GM12864 (cell line): ENCODE data around the gene CFAP97D2.
"Not testable (repeated sequence)": the region's sequence is repeated elsewhere in the genome, so short reads cannot be mapped to it uniquely, and the experiment has no call there.

ENCODE experiments used
- DNase-seq: peaks from one replicate; pipeline ENCODE4 v3.0.0-alpha.2; 2011; ENCODE audit warnings: low read depth
- H3K4me3 ChIP-seq: 2 replicates; pipeline ENCODE4 v1.5.1; 2011; ENCODE audit warnings: mild to moderate bottlenecking, low read depth, low read length, control low read depth
- CTCF ChIP-seq: IDR thresholded peaks from 2 replicates; pipeline ENCODE4 v1.5.1; 2011; ENCODE audit warnings: low read depth, mild to moderate bottlenecking, moderate library complexity, low read length, control low read depth, inconsistent platforms; ENCODE audit errors: missing control alignments

The CFAP97D2 gene

GRCh38 chr13:114173272-114173671 is 5.8 kb upstream of the CFAP97D2 start:
- DNase-seq: no peak
- no peak overlapping the region for H3K4me3 ChIP-seq
- TF ChIP-seq CTCF: no peak

- no peak for TF ChIP-seq CTCF
- H3K4me3 ChIP-seq: no peak overlapping the region
- no peak for DNase-seq
Observed at GRCh38 chr13:114173745-114174144, 5.3 kb upstream of the CFAP97D2 start.

GRCh38 chr13:114174529-114174961 is 4.5 kb upstream of the CFAP97D2 start:
- no peak overlapping the region for H3K4me3 ChIP-seq
- TF ChIP-seq CTCF: no peak

GRCh38 chr13:114176359-114176902 is 2.6 kb upstream of the CFAP97D2 start:
- not testable (repeated sequence) for H3K4me3 ChIP-seq, DNase-seq

More at GRCh38 chr13:114174529-114174961, 4.5 kb upstream of the CFAP97D2 start:
- no peak for DNase-seq

- no peak for DNase-seq
- no peak overlapping the region for H3K4me3 ChIP-seq
- TF ChIP-seq CTCF: no peak
Observed at GRCh38 chr13:114177245-114178010, 1.6 kb upstream of the CFAP97D2 start.

- TF ChIP-seq CTCF: no peak
- no peak for DNase-seq
- no peak overlapping the region for H3K4me3 ChIP-seq
Observed at GRCh38 chr13:114185182-114185971, 6.3 kb downstream of the CFAP97D2 start.

- no peak overlapping the region for H3K4me3 ChIP-seq
- TF ChIP-seq CTCF: no peak
- no peak for DNase-seq
Observed at GRCh38 chr13:114194853-114195252, 15.8 kb downstream of the CFAP97D2 start.
